ENCODE measurements around the gene USP11. TPM values are rescaled to one million over a fixed set of nuclear protein-coding genes. Genes with fewer than 3 reads are reported as not detected.
A peak's percentile ranks its signal among the peaks of the same experiment; 100 is the strongest.

USP11 gene
- total and polyA plus RNA-seq, 4 donors, result 22.9 to 74.8 (median 40.2) TPM

- no peak overlapping the region for H3K27ac ChIP-seq (ENCODE audit: low read depth in 1 of 2, low read length in 1 of 2)
- no peak for ATAC-seq (ENCODE audit: insufficient read depth, low FRiP score)
- peaks cover 0 to 7% (median 0%) of the 10 kb centered on the region in 4 donors for H3K9me3 ChIP-seq (ENCODE audit: control insufficient read depth in 4 of 4, insufficient read depth in 3 of 4, low read length in 3 of 4)
- no peak for DNase-seq
- peaks cover 6 to 37% (median 17%) of the 10 kb centered on the region in 5 donors for H3K4me1 ChIP-seq (ENCODE audit: control insufficient read depth in 5 of 5, insufficient read depth in 5 of 5, low read length in 5 of 5)
- H3K4me3 ChIP-seq, result no peak overlapping the region
- WGBS, 2 donors, result 76 to 78% methylated on average over 7 of the region's 7 CpGs
- no peak overlapping the region for H3K9ac ChIP-seq (ENCODE audit: insufficient read depth in 1 of 2, low read length in 2 of 2)
- peaks cover 16 to 54% (median 40%) of the 10 kb centered on the region in 4 donors for H3K36me3 ChIP-seq (ENCODE audit: control insufficient read depth in 4 of 4, insufficient read depth in 4 of 4, low read length in 4 of 4)
- TF ChIP-seq, protein P1, sequence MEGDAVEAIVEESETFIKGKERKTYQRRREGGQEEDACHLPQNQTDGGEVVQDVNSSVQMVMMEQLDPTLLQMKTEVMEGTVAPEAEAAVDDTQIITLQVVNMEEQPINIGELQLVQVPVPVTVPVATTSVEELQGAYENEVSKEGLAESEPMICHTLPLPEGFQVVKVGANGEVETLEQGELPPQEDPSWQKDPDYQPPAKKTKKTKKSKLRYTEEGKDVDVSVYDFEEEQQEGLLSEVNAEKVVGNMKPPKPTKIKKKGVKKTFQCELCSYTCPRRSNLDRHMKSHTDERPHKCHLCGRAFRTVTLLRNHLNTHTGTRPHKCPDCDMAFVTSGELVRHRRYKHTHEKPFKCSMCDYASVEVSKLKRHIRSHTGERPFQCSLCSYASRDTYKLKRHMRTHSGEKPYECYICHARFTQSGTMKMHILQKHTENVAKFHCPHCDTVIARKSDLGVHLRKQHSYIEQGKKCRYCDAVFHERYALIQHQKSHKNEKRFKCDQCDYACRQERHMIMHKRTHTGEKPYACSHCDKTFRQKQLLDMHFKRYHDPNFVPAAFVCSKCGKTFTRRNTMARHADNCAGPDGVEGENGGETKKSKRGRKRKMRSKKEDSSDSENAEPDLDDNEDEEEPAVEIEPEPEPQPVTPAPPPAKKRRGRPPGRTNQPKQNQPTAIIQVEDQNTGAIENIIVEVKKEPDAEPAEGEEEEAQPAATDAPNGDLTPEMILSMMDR (IDR thresholded peaks at IDR 0.05; ENCODE audit: control extremely low read depth, extremely low read depth), result no peak
- H3K27me3 ChIP-seq (ENCODE audit: control insufficient read depth in 3 of 3, insufficient read depth in 3 of 3, low read length in 2 of 3), result no peaks in the 10 kb centered on the region
These were observed 35.3 kb upstream of the USP11 start for GRCh38 chrX:47197526-47197925.

DNA sequence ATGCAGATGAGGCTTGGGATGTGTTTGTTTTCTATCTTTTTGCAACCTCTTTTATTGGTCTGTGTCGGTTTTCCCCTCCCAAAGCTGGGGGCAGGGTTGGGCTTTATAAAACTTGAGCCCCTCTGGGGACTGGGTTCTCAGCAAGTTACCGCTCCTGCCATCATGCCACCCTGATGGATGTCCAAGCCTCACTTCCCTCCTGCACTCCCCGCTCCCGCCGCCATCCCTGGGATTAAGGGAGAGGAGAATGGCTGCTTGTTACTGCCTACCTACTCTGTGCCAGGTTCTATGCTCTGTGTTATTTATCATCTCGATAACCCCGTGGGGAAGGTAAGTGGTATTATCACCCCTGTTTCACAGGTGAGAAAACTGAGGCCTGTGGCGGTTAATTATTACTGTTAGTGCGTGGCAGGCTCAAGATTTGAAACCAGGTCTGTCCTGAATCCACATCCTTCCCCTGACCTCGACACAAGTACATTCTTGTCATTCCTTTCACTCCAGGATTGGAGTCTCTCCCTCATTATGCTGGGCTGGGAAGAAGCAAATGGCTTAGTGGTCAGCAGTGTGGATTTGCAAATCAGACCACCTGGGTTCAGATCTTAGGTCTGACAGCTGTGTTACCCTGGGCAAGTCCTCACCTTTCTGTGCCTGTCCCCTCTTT, 34.7 kb upstream of the USP11 start:
- 86 to 87% methylated on average over 10 of the region's 10 CpGs for WGBS, 2 donors
- no peak overlapping the region for H3K4me3 ChIP-seq
- ATAC-seq (ENCODE audit: insufficient read depth, low FRiP score) (no peak), DNase-seq (no peak)
- peaks cover 5 to 34% (median 17%) of the 10 kb centered on the region in 5 donors for H3K4me1 ChIP-seq (ENCODE audit: control insufficient read depth in 5 of 5, insufficient read depth in 5 of 5, low read length in 5 of 5)
- peaks cover 16 to 60% (median 46%) of the 10 kb centered on the region in 4 donors for H3K36me3 ChIP-seq (ENCODE audit: control insufficient read depth in 4 of 4, insufficient read depth in 4 of 4, low read length in 4 of 4)
- TF ChIP-seq, protein P1 (IDR thresholded peaks at IDR 0.05; ENCODE audit: control extremely low read depth, extremely low read depth), result no peak
- no peak overlapping the region for H3K9ac ChIP-seq (ENCODE audit: insufficient read depth in 1 of 2, low read length in 2 of 2)
- H3K27me3 ChIP-seq (ENCODE audit: control insufficient read depth in 3 of 3, insufficient read depth in 3 of 3, low read length in 2 of 3), result no peaks in the 10 kb centered on the region
- H3K27ac ChIP-seq (ENCODE audit: low read depth in 1 of 2, low read length in 1 of 2), result peak overlapping the region in 1 of 2 donors; percentile 8
- peaks cover 0 to 7% (median 0%) of the 10 kb centered on the region in 4 donors for H3K9me3 ChIP-seq (ENCODE audit: control insufficient read depth in 4 of 4, insufficient read depth in 3 of 4, low read length in 3 of 4)

DNA sequence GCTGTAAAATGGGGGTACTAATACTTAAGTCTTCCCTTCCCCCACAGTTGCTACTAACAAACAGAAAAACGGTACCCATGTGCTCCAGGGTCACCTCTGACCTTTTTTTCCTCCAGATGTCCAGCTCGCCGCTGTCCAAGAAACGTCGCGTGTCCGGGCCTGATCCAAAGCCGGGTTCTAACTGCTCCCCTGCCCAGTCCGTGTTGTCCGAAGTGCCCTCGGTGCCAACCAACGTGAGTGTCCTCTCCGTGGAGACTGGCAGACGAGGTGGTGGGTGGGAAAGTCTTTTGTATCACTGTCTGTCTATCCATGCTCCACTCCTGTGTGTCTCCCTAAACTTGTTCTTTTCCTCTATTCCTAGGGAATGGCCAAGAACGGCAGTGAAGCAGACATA, 34.1 kb upstream of the USP11 start:
- Histone ChIP-seq H3K27me3 (ENCODE audit: control insufficient read depth in 3 of 3, insufficient read depth in 3 of 3, low read length in 2 of 3) (no peaks in the 10 kb centered on the region), H3K36me3 (ENCODE audit: control insufficient read depth in 4 of 4, insufficient read depth in 4 of 4, low read length in 4 of 4) (peaks cover 16 to 65% (median 49%) of the 10 kb centered on the region in 4 donors), H3K4me3 (no peak overlapping the region), H3K4me1 (ENCODE audit: control insufficient read depth in 5 of 5, insufficient read depth in 5 of 5, low read length in 5 of 5) (peaks cover 5 to 32% (median 17%) of the 10 kb centered on the region in 5 donors), H3K27ac (ENCODE audit: low read depth in 1 of 2, low read length in 1 of 2) (peak overlapping the region in 1 of 2 donors; percentile 8), H3K9me3 (ENCODE audit: control insufficient read depth in 4 of 4, insufficient read depth in 3 of 4, low read length in 3 of 4) (peaks cover 0 to 9% (median 0%) of the 10 kb centered on the region in 4 donors), H3K9ac (ENCODE audit: insufficient read depth in 1 of 2, low read length in 2 of 2) (no peak overlapping the region)
- 87 to 88% methylated on average over 15 of the region's 15 CpGs for WGBS, 2 donors
- TF ChIP-seq, protein P1 (IDR thresholded peaks at IDR 0.05; ENCODE audit: control extremely low read depth, extremely low read depth), result no peak
- no peak for ATAC-seq (ENCODE audit: insufficient read depth, low FRiP score)
- no peak for DNase-seq
